GM13977 (cell line): ENCODE measurements around the gene KAZN.
A peak's percentile ranks its signal among the peaks of the same experiment; 100 is the strongest.
"Not testable (repeated sequence)": the region's sequence is repeated elsewhere in the genome, so short reads cannot be mapped to it uniquely, and the experiment has no call there.

ENCODE experiments used
- DNase-seq: peaks from one replicate; pipeline ENCODE4 v3.0.0; 2012; ENCODE audit warnings: low spot score
- CTCF ChIP-seq: IDR thresholded peaks from 2 replicates; pipeline ENCODE4 v1.5.1; 2012; ENCODE audit warnings: mild to moderate bottlenecking, control low read depth; ENCODE audit not compliant: insufficient read depth; ENCODE audit errors: extremely low read depth, missing control alignments
- in situ Hi-C: fragments of 300-500 bp; cut with MboI; formaldehyde crosslinking; loops from one replicate; pipeline ENCODE4 v1.12.0; 2022; ENCODE audit warnings: low sequenced_read_pairs, low pct_unique_long_range_greater_than_20kb, mixed read lengths, inconsistent platforms; ENCODE audit not compliant: unreplicated experiment

Gene KAZN

GRCh38 chr1:14959059-14959694, 360.7 kb downstream of the KAZN start:
- in situ Hi-C loops: no loop called here
- no peak for DNase-seq
- TF ChIP-seq CTCF: no peak

GRCh38 chr1:14961661-14962267, 363.3 kb downstream of the KAZN start:
- in situ Hi-C loops: no loop called here
- peak; percentile 40 for DNase-seq
- TF ChIP-seq CTCF: no peak

GRCh38 chr1:14962407-14962806, 363.9 kb downstream of the KAZN start:
- no peak for DNase-seq
- no peak for TF ChIP-seq CTCF
- in situ Hi-C loops: no loop called here

GRCh38 chr1:14963791-14964710, 365.6 kb downstream of the KAZN start:
- DNase-seq, in situ Hi-C loops: not testable (repeated sequence)

- no peak for TF ChIP-seq CTCF
- in situ Hi-C loops: no loop called here
- DNase-seq: no peak
These were observed 366.2 kb downstream of the KAZN start for GRCh38 chr1:14964711-14965055.

- TF ChIP-seq CTCF: no peak
- no peak for DNase-seq
- in situ Hi-C loops: no loop called here
These were observed 369.9 kb downstream of the KAZN start for GRCh38 chr1:14968251-14968851.
